GM04504 (cell line): ENCODE data around the gene OR5AS1.
"Not testable (repeated sequence)": the region's sequence is repeated elsewhere in the genome, so short reads cannot be mapped to it uniquely, and the experiment has no call there.

Experiments used
- DNase-seq: peaks from one replicate; pipeline ENCODE4 v3.0.0-alpha.2; 2012; ENCODE audit warnings: low read depth

OR5AS1 gene

GRCh38 chr11:56027354-56027753 is at the start of gene OR5AS1:
Gene OR5AS1, plus strand, starts transcription at chr11:56027654. Its CDS starts 2,765 bp downstream, at chr11:56030419.
- no peak for DNase-seq

GRCh38 chr11:55994525-55994924 is 32.9 kb upstream of the OR5AS1 start, which contains the start of gene OR5F1:
Gene OR5F1, minus strand, starts transcription at chr11:55994625. Its CDS starts 0 bp downstream, at chr11:55994625.
- no peak for DNase-seq

GRCh38 chr11:56010716-56011115 is 16.7 kb upstream of the OR5AS1 start:
- no peak for DNase-seq

DNA sequence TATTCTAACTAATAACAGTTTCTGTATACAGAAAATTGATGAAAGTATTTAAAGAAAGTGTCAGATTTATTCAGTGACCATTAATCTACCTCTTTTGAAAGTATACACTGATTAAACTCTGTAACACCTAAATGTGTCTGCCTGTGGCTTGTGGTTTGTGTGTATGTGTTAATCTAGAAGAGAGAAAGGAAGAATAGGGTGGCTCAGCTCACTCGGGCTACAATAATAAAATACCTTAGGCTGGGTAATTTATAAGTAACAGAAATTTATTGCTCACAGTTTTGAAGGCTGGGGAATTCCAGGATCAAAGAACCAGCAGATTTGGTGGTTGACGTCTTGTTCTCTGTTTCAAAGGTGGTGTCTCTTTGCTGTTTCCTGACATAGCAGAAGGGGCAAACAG is 13.6 kb upstream of the OR5AS1 start:
- no peak for DNase-seq

DNA sequence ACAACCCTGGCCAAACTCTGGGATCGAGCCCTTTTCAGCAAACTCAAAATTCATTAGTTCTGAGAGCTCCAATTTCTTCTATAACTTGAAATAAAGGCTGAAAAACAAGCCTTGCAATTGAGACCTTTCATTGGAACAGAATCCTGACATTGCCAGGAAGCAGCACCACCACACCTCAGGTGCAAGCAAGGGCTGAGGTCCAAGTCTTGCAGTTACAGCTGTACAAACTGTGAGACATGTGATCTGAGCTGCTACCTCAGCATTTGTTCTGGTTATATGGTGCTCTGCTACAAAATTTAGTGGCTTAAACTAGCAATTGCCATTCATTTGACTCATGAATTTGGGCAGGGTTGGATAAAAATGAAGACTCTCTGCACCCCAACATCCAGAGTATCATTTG is 18.1 kb downstream of the OR5AS1 start:
- DNase-seq, result no peak

GRCh38 chr11:56048480-56048879 is 21.0 kb downstream of the OR5AS1 start:
- no peak for DNase-seq

DNA sequence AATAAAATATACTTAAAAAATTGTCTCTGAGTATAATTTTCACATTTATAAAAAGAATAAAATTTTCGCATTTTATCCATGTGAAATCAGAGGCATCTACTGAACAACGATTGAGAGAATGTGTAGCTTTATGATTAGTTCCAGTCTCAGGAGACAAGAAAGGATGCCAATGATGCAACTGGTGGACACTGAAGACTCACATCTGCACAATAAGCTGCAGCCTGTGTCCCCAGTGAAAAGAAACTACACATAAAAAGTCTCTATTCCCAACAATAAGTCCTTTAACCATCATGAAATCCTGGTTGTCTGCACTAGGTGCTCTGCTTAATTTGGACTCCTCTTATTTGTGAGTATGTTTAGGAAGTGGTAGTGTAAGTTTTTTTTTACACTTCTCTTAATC is 22.0 kb downstream of the OR5AS1 start:
- DNase-seq, result no peak

GRCh38 chr11:56056366-56056765 is 28.9 kb downstream of the OR5AS1 start:
- not testable (repeated sequence) for DNase-seq

- DNase-seq, result not testable (repeated sequence)
These were observed 30.3 kb downstream of the OR5AS1 start for GRCh38 chr11:56057661-56058237.

- not testable (repeated sequence) for DNase-seq
These were observed 30.9 kb downstream of the OR5AS1 start for GRCh38 chr11:56058260-56058780.

- DNase-seq, result no peak
These were observed 39.5 kb downstream of the OR5AS1 start for GRCh38 chr11:56066980-56067379.
